ENCODE results near the gene AP3M1. TPM values are rescaled to one million over a fixed set of nuclear protein-coding genes. Genes with fewer than 3 reads are reported as not detected.
"Not testable (repeated sequence)": the region's sequence is repeated elsewhere in the genome, so short reads cannot be mapped to it uniquely, and the experiment has no call there.

Gene AP3M1, protein sequence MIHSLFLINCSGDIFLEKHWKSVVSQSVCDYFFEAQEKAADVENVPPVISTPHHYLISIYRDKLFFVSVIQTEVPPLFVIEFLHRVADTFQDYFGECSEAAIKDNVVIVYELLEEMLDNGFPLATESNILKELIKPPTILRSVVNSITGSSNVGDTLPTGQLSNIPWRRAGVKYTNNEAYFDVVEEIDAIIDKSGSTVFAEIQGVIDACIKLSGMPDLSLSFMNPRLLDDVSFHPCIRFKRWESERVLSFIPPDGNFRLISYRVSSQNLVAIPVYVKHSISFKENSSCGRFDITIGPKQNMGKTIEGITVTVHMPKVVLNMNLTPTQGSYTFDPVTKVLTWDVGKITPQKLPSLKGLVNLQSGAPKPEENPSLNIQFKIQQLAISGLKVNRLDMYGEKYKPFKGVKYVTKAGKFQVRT
- total RNA-seq = 10 to 100 TPM; 23.8 to 33.6 (median 26.5) TPM

DNA sequence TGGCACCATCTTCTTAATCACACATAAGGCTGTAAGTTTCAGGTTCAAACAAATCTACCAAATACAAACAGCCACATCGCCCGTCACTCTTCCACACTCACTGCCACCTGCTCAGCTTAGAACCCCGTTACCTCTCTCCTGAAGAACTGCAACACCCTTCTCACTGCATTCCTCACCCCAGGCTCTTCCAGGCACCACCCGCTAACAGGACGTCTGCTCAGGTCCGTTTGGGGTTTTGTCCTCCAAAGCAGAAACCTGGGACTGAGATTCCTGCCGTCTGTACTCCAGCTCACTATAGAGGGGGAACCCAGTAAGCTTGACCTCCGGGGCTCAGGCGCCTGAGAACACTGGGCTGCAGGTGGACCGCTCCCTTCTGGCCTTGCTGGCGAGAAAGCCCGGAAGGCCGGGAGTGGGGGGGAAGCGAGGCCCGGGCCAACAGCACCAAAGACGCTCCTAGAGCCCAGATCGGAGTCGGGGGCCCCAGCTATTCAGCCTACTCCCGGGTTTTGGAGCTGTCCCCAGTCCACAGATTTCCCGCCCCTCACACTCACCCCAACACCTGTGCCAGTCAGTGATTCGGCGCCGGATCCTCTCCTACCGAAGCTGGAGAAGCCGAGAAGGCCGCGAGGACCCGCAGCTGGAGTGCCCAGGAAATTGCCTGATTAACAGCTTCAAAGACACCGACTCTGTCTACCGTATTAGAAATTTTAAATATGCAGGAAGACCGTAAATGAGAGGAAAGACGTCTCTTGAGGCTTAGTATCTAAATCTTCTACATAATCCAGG, at the start of gene AP3M1:
Gene AP3M1 (minus strand): TSS at position 625 of the 786 bp plus-strand sequence. CDS start 12,449 bp downstream, outside the sequence.
- TF ChIP-seq, protein P1, sequence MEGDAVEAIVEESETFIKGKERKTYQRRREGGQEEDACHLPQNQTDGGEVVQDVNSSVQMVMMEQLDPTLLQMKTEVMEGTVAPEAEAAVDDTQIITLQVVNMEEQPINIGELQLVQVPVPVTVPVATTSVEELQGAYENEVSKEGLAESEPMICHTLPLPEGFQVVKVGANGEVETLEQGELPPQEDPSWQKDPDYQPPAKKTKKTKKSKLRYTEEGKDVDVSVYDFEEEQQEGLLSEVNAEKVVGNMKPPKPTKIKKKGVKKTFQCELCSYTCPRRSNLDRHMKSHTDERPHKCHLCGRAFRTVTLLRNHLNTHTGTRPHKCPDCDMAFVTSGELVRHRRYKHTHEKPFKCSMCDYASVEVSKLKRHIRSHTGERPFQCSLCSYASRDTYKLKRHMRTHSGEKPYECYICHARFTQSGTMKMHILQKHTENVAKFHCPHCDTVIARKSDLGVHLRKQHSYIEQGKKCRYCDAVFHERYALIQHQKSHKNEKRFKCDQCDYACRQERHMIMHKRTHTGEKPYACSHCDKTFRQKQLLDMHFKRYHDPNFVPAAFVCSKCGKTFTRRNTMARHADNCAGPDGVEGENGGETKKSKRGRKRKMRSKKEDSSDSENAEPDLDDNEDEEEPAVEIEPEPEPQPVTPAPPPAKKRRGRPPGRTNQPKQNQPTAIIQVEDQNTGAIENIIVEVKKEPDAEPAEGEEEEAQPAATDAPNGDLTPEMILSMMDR (IDR thresholded peaks at IDR 0.05) = no peak
- DNase-seq (ENCODE audit: low spot score) = peak; percentile 64
- ATAC-seq (ENCODE audit: low FRiP score) = peak; percentile 72

DNA sequence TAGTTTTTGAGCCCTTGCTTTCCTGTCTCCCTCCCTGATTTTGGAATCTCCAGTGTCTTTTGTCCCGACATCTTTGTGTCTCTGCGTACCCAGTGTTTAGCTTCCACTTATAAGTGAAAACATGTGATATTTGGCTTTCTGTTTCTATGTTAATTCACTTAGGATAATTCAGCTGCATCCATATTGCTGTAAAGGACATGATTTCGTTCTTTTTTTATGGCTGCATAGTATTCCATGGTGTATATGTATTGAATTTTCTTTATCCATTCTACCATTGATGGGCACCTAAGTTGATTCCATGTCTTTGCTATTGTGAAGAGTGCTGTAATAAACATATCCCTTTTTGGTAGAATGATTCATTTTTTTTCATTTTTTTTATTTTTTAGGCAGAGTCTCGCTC, 48.7 kb upstream of the AP3M1 start:
- ATAC-seq (ENCODE audit: low FRiP score) = no peak
- TF ChIP-seq, protein P1 (IDR thresholded peaks at IDR 0.05) = no peak
- DNase-seq (ENCODE audit: low spot score) = no peak

DNA sequence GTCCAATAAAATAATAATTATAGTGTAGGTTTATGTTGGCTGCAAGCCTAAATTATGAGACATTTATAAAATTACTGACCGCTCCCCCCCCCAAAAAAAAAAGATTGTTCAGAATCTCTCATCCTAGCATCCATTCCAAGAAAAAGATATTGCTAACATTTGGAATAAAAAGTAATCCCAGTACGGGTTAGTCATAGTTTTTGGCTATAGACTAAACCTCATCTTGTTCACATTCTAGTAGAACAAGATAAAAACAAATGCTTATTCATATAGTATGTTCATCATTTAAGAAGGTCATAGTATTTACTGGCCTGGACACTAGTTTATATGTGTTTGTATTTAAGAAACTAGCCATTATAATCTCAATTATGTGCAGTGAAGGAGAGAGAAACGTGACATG, 44.4 kb upstream of the AP3M1 start:
- no peak for DNase-seq (ENCODE audit: low spot score)
- ATAC-seq (ENCODE audit: low FRiP score) = no peak
- TF ChIP-seq, protein P1 (IDR thresholded peaks at IDR 0.05) = no peak

DNA sequence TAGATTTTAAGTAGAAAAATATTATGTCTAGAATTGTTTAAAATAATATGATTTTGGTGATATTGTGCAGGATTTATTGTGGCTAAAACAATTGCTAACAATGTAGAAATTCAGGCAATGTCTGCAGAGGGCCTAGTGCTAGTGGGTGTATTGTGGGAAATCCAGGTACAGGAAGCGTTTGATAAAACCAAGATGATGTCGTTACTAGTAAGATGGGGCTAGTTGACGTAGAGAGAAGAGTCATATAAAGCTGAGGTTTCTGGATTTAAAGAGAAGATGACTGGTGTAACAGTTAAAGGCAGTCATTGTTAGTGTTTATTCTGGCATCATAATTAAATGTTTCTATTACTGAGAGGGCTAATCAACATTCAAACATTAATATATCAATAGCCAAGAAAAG, 43.9 kb upstream of the AP3M1 start:
- TF ChIP-seq, protein P1 (IDR thresholded peaks at IDR 0.05) = no peak
- ATAC-seq (ENCODE audit: low FRiP score) = no peak
- no peak for DNase-seq (ENCODE audit: low spot score)

DNA sequence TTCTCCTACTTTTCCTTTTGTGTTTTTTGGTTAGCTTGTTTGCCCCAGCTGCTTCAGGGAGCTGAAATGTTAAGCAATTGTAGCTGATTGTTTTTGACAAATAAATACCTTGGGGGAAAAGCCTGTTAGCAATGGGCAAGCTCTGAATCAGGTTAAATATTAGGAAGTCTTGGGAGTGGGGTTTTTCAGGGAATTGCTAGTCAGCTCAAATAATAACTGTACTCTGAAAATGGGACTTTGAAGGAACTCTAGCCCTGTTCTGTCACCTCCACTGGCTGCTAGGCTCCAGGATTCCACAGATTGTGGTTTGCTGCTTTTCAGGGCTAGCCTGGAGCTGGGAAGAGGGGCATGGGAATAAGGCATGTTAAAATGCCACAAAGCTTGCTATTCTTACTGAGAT, 39.9 kb upstream of the AP3M1 start:
- no peak for DNase-seq (ENCODE audit: low spot score)
- TF ChIP-seq, protein P1 (IDR thresholded peaks at IDR 0.05) = no peak
- no peak for ATAC-seq (ENCODE audit: low FRiP score)

DNA sequence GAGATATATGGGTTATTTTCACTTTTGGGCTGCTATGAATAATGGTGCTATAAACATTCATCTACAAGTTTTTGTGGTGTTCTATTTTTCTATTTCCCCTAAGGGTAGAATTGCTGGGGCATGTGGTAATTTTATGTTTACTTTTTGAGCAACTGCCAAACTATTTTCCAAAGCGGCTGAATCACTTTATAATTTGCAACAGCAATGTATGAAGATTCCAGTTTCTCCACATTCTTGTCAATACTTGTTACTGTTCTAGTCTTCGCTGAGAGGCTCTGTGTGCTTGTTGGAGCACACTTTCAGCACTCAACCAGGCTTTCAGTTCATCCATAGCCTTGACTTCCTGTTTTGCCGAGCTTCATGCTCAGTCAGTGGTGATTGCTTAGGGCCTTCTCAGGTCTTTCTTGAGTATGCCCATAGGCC, 39.4 kb upstream of the AP3M1 start:
- TF ChIP-seq, protein P1 (IDR thresholded peaks at IDR 0.05) = no peak
- DNase-seq (ENCODE audit: low spot score) (no peak), ATAC-seq (ENCODE audit: low FRiP score) (no peak)

DNA sequence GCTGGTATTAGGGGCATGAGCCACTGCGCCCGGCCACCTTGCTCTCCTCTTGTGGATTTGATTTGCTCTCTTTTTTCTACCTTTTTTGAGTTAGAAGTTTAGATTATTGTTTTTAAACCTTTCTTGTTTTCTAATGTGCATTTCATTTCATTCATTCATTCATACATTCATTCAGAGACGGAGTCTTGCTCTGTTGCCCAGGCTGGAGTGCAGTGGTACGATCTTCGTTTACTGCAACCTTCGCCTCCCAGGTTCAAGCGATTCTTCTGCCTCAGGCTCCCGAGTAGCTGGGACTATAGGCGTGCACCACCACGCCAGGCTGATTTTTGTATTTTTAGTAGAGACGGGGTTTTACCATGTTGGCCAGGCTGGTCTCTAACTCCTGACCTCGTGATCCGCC, 38.0 kb upstream of the AP3M1 start:
- DNase-seq (ENCODE audit: low spot score) = not testable (repeated sequence)

More for the DNA sequence above, 38.0 kb upstream of the AP3M1 start:
- ATAC-seq (ENCODE audit: low FRiP score) = not testable (repeated sequence)

Measured in omental fat pad (tissue), 4 donors.